Endothelial cell of umbilical vein (primary cell): ENCODE measurements around the gene TNS4.

Experiments
- CTCF ChIP-seq, 2 donors: IDR thresholded peaks; 1 replicate in 1 of 2; 2 replicates in 1 of 2; pipeline ENCODE4 v1.5.1; 2011; ENCODE audit warnings: low read length in 2 of 2, mild to moderate bottlenecking in 2 of 2, moderate library complexity in 2 of 2, control low read depth in 1 of 2, inconsistent platforms in 1 of 2, low read depth in 1 of 2; ENCODE audit not compliant: insufficient read depth in 1 of 2; ENCODE audit errors: extremely low read depth in 1 of 2
- EZH2 ChIP-seq: IDR thresholded peaks from 2 replicates; pipeline ENCODE4 v1.6.1; 2012; ENCODE audit warnings: borderline replicate concordance, low read depth, mild to moderate bottlenecking, moderate library complexity, low read length, inconsistent platforms; ENCODE audit not compliant: severe bottlenecking
- MYC ChIP-seq: IDR thresholded peaks from one replicate; pipeline ENCODE4 v1.6.1; 2011; ENCODE audit warnings: mild to moderate bottlenecking, low read depth, low read length
- POLR2A ChIP-seq: IDR thresholded peaks from 2 replicates; pipeline ENCODE4 v1.6.1; 2012; ENCODE audit warnings: low read depth, mild to moderate bottlenecking, control low read depth, low read length
- POLR2AphosphoS5 ChIP-seq: IDR thresholded peaks from 2 replicates; pipeline ENCODE4 v1.6.1; 2012; ENCODE audit warnings: low read depth, mild to moderate bottlenecking, control low read depth, low read length, moderate library complexity; ENCODE audit not compliant: insufficient read depth
- TF ChIP-seq, protein P1 (sequence below): IDR thresholded peaks from 2 replicates; pipeline ENCODE4 v1.6.1; 2011; ENCODE audit not compliant: insufficient read depth, insufficient read length

DNA sequence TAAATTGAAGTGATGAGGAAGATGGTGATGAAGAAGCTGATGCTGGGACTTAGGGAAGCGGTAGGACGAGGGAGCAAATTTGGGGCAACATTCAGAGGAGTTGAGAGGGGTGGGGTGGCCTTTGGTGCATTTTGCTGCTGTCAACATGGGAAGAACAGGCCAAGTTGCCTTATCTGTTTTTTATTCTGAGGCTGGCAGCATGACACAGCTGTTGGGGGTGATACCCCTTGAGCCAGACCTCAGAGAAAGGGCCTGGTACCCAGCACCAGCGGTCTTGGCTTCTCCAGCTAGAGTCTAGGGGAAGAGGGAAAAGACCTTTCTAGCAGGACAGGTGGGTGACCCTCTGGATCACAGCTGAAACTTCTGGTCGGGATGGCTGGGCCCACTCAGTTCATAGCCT is 53.6 kb downstream of the TNS4 start:
- TF ChIP-seq CTCF (IDR thresholded peaks at IDR 0.05; ENCODE audit: extremely low read depth in 1 of 2, insufficient read depth in 1 of 2, low read depth in 1 of 2, low read length in 2 of 2) (no peak), POLR2AphosphoS5 (no peak), POLR2A (no peak), EZH2 (no peak), MYC (no peak)
- TF ChIP-seq, protein P1, sequence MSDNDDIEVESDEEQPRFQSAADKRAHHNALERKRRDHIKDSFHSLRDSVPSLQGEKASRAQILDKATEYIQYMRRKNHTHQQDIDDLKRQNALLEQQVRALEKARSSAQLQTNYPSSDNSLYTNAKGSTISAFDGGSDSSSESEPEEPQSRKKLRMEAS, result no peak
